HEK293 (cell line): ENCODE measurements around the gene TIGD1.

Experiments
- CTCF ChIA-PET: fragments of 350-600 bp; formaldehyde crosslinking; extraction: SDS; loops from one replicate; lab custom pipeline; 2021; ENCODE audit warnings: antibody characterized with exemption; lab: Yijun Ruan, JAX
- POLR2A ChIA-PET: fragments of 300-600 bp; formaldehyde crosslinking; extraction: SDS; loops from one replicate; lab custom pipeline; 2020; ENCODE audit warnings: antibody characterized with exemption, inconsistent platforms; lab: Yijun Ruan, JAX
- H3K27ac ChIP-seq: fragments of 200-500 bp; sonication (Bioruptor generic); 2 replicates; pipeline ENCODE4 v1.5.1; 2014; ENCODE audit warnings: low read depth, low read length, control low read depth, inconsistent platforms; ENCODE audit errors: extremely low read depth
- H3K36me3 ChIP-seq, 2 experiments: fragments of 200-500 bp in 1 of 2; sonication (Bioruptor generic) in 1 of 2; 1 replicate in 1 of 2; 2 replicates in 1 of 2; pipeline ENCODE4 v1.5.1; 2014 to 2017; ENCODE audit warnings: inconsistent platforms in 2 of 2, low read length in 2 of 2; ENCODE audit not compliant: control insufficient read depth in 2 of 2, insufficient read depth in 1 of 2
- H3K4me1 ChIP-seq: fragments of 200-500 bp; sonication (Bioruptor generic); 2 replicates; pipeline ENCODE4 v1.5.1; 2014; ENCODE audit warnings: mild to moderate bottlenecking, low read length, inconsistent platforms; ENCODE audit not compliant: control insufficient read depth, insufficient read depth
- H3K4me3 ChIP-seq: 2 replicates; pipeline ENCODE4 v1.5.1; 2011; ENCODE audit warnings: low read depth, mild to moderate bottlenecking, control low read depth, low read length, moderate library complexity
- H3K9me3 ChIP-seq: fragments of 200-500 bp; sonication (Bioruptor generic); 2 replicates; pipeline ENCODE4 v1.5.1; 2014; ENCODE audit warnings: low read depth, low read length, inconsistent platforms; ENCODE audit not compliant: control insufficient read depth, insufficient read depth
- ATF2 ChIP-seq: fragments of 450-650 bp; formaldehyde crosslinking; IDR thresholded peaks from 2 replicates; pipeline ENCODE4 v1.5.1; 2016; ENCODE audit warnings: missing biosample characterization, missing genetic modification characterization, low read depth
- IKZF3 ChIP-seq: fragments of 450-650 bp; IDR thresholded peaks from 2 replicates; pipeline ENCODE4 v1.5.0; 2018; ENCODE audit warnings: missing biosample characterization, mild to moderate bottlenecking, missing genetic modification characterization, moderate library complexity
- REST ChIP-seq: fragments of 450-650 bp; formaldehyde crosslinking; IDR thresholded peaks from 2 replicates; pipeline ENCODE4 v1.5.1; 2016; ENCODE audit warnings: missing biosample characterization, missing genetic modification characterization
- SALL2 ChIP-seq: fragments of 450-650 bp; formaldehyde crosslinking; IDR thresholded peaks from 2 replicates; pipeline ENCODE4 v1.5.0; 2017; ENCODE audit warnings: missing biosample characterization, mild to moderate bottlenecking, missing genetic modification characterization, borderline replicate concordance
- SCRT1 ChIP-seq: fragments of 450-650 bp; formaldehyde crosslinking; IDR thresholded peaks from 2 replicates; pipeline ENCODE4 v1.5.1; 2016; ENCODE audit warnings: missing biosample characterization, missing genetic modification characterization, borderline replicate concordance
- SP2 ChIP-seq: fragments of 450-650 bp; formaldehyde crosslinking; IDR thresholded peaks from 2 replicates; pipeline ENCODE4 v1.5.1; 2016; ENCODE audit warnings: missing biosample characterization, missing genetic modification characterization
- ZFP41 ChIP-seq: fragments of 450-650 bp; formaldehyde crosslinking; IDR thresholded peaks from 2 replicates; pipeline ENCODE4 v1.5.1; 2016; ENCODE audit warnings: missing biosample characterization, missing genetic modification characterization, borderline replicate concordance
- ZNF140 ChIP-seq: fragments of 450-650 bp; formaldehyde crosslinking; IDR thresholded peaks from 2 replicates; pipeline ENCODE4 v1.5.1; 2016; ENCODE audit warnings: missing biosample characterization, missing genetic modification characterization
- ZNF211 ChIP-seq: fragments of 450-650 bp; formaldehyde crosslinking; IDR thresholded peaks from 2 replicates; pipeline ENCODE4 v1.5.1; 2016; ENCODE audit warnings: low read depth, missing biosample characterization, missing genetic modification characterization
- ZNF26 ChIP-seq: fragments of 450-650 bp; formaldehyde crosslinking; IDR thresholded peaks from 2 replicates; pipeline ENCODE4 v1.5.1; 2016; ENCODE audit warnings: missing biosample characterization, missing genetic modification characterization
- ZNF362 ChIP-seq: fragments of 450-650 bp; formaldehyde crosslinking; IDR thresholded peaks from 2 replicates; pipeline ENCODE4 v1.5.1; 2016; ENCODE audit warnings: missing biosample characterization, missing genetic modification characterization
- ZNF394 ChIP-seq: fragments of 450-650 bp; formaldehyde crosslinking; IDR thresholded peaks from 2 replicates; pipeline ENCODE4 v1.5.1; 2016; ENCODE audit warnings: missing biosample characterization, missing genetic modification characterization, mild to moderate bottlenecking, moderate library complexity, borderline replicate concordance
- ZNF473 ChIP-seq: fragments of 450-650 bp; formaldehyde crosslinking; IDR thresholded peaks from 2 replicates; pipeline ENCODE4 v1.5.1; 2017; ENCODE audit warnings: missing biosample characterization, missing genetic modification characterization
- ZNF626 ChIP-seq: fragments of 450-650 bp; sonication (Bioruptor Pico); formaldehyde crosslinking; IDR thresholded peaks from 2 replicates; pipeline ENCODE4 v1.5.1; 2018; ENCODE audit warnings: missing biosample characterization, missing genetic modification characterization, inconsistent platforms
- ZNF629 ChIP-seq: fragments of 450-650 bp; formaldehyde crosslinking; IDR thresholded peaks from 2 replicates; pipeline ENCODE4 v1.5.1; 2017; ENCODE audit warnings: missing biosample characterization, missing genetic modification characterization
- ZNF639 ChIP-seq: fragments of 450-650 bp; formaldehyde crosslinking; IDR thresholded peaks from 2 replicates; pipeline ENCODE4 v1.5.1; 2016; ENCODE audit warnings: missing biosample characterization, missing genetic modification characterization
- ZNF701 ChIP-seq: fragments of 450-650 bp; formaldehyde crosslinking; IDR thresholded peaks from 2 replicates; pipeline ENCODE4 v1.5.1; 2016; ENCODE audit warnings: missing biosample characterization, missing genetic modification characterization
- ZNF792 ChIP-seq: fragments of 450-650 bp; formaldehyde crosslinking; IDR thresholded peaks from 2 replicates; pipeline ENCODE4 v1.5.1; 2016; ENCODE audit warnings: missing biosample characterization, missing genetic modification characterization
- ZXDB ChIP-seq: fragments of 450-650 bp; formaldehyde crosslinking; IDR thresholded peaks from 2 replicates; pipeline ENCODE4 v1.5.1; 2016; ENCODE audit warnings: missing biosample characterization, missing genetic modification characterization

TIGD1 gene

GRCh38 chr2:232537499-232537898, 12.9 kb downstream of the TIGD1 start:
- H3K4me1 ChIP-seq: no peaks in the 10 kb centered on the region
- CTCF ChIA-PET: interaction anchor here (0.6 to 1.6 kb wide), 3 partner anchors 17 to 622 kb away, joined by 3 to 4 read pairs (median 3); partner anchors contain the start of gene PRSS56
- POLR2A ChIA-PET: interaction anchor here (1.0 kb wide), 1 partner anchor 13 kb away, joined by 3 read pairs; the partner anchor contains the start of genes EIF4E2 and TIGD1
- TF ChIP-seq ZNF362 (tag by site-specific recombination): no peak
- no peak for TF ChIP-seq ZNF26 (tag by site-specific recombination)
- TF ChIP-seq ZNF473 (tag by site-specific recombination): no peak
- TF ChIP-seq ZNF211 (tag by site-specific recombination): no peak
- no peak for TF ChIP-seq ZNF626 (tag by site-specific recombination)
- no peak for TF ChIP-seq IKZF3 (tag by site-specific recombination)
- no peak for TF ChIP-seq ATF2
- no peak for TF ChIP-seq ZNF701 (tag by site-specific recombination)
- TF ChIP-seq ZXDB (tag by site-specific recombination): no peak
- no peak for TF ChIP-seq SP2 (tag by site-specific recombination)
- no peak for TF ChIP-seq SALL2 (tag by site-specific recombination)
- TF ChIP-seq ZNF639 (tag by site-specific recombination): no peak
- no peak for TF ChIP-seq SCRT1 (tag by site-specific recombination)
- no peak for TF ChIP-seq REST
- no peak for TF ChIP-seq ZNF140 (tag by site-specific recombination)
- no peak for TF ChIP-seq ZFP41 (tag by site-specific recombination)
- no peak for TF ChIP-seq ZNF629 (tag by site-specific recombination)
- TF ChIP-seq ZNF394 (tag by site-specific recombination): no peak
- no peak for TF ChIP-seq ZNF792
- TF ChIP-seq, all 188 proteins: peak for 0
- Histone ChIP-seq H3K4me3 (no peak overlapping the region), H3K9me3 (no peaks in the 10 kb centered on the region), H3K27ac (no peak overlapping the region), H3K36me3 (no peaks in the 10 kb centered on the region)
